Coronary artery (tissue), 2 donors: ENCODE measurements around the gene FYN.

Source experiments
- DNase-seq: peaks from one replicate; pipeline ENCODE4 v3.0.0-alpha.2; 2017; ENCODE audit warnings: low spot score
- H3K27ac ChIP-seq, 2 donors: fragments of 200-600 bp; sonication (generic); one replicate each; pipeline ENCODE4 v1.5.1; 2016 to 2019
- H3K4me3 ChIP-seq: fragments of 200-600 bp; sonication (generic); 2 replicates; pipeline ENCODE4 v1.5.1; 2016; ENCODE audit warnings: mild to moderate bottlenecking, moderate library complexity
- TF ChIP-seq, protein P1 (sequence below): fragments of 200-600 bp; sonication (generic); IDR thresholded peaks from one replicate; pipeline ENCODE4 v1.5.1; 2019; ENCODE audit warnings: antibody characterized with exemption

FYN gene

GRCh38 chr6:111805511-111806164 is 67.6 kb downstream of the FYN start:
- Histone ChIP-seq H3K27ac (peak overlapping the region in 1 of 2 donors; percentile 3), H3K4me3 (no peak overlapping the region)

DNA sequence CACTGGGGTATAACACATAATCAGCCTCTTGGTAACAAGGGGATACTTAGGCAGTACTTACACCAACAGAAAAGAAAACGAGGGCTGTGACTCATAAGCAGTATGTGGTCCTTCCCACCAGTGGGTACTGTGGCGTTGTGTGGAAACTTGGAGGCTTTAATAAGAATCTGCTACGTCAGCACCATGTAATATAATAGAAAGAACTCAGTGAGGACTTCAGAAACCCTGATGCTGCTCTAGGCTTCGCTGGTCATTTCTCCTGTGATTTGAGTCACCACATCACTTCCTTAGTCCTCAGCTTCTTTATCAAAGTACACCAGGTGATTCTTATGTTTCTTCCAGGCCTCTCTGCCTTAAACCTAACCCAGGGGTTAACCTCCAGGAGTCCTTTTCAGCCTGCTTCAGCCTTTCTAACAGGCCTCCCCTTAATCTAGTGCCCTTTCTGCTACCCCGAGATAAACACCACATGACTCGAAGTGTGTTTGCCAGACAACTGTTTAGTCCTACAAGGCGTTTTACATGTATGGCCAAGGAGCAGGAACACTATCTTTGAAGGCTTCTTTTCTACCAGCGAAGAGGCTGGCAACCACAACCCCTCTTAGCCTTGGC is 68.5 kb downstream of the FYN start:
- H3K4me3 ChIP-seq: no peak overlapping the region
- H3K27ac ChIP-seq: peak overlapping the region; percentile 30 to 31
- TF ChIP-seq, protein P1, sequence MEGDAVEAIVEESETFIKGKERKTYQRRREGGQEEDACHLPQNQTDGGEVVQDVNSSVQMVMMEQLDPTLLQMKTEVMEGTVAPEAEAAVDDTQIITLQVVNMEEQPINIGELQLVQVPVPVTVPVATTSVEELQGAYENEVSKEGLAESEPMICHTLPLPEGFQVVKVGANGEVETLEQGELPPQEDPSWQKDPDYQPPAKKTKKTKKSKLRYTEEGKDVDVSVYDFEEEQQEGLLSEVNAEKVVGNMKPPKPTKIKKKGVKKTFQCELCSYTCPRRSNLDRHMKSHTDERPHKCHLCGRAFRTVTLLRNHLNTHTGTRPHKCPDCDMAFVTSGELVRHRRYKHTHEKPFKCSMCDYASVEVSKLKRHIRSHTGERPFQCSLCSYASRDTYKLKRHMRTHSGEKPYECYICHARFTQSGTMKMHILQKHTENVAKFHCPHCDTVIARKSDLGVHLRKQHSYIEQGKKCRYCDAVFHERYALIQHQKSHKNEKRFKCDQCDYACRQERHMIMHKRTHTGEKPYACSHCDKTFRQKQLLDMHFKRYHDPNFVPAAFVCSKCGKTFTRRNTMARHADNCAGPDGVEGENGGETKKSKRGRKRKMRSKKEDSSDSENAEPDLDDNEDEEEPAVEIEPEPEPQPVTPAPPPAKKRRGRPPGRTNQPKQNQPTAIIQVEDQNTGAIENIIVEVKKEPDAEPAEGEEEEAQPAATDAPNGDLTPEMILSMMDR: no peak
- no peak for DNase-seq

More at GRCh38 chr6:111805511-111806164, 67.6 kb downstream of the FYN start:
- TF ChIP-seq, protein P1: no peak
- no peak for DNase-seq

GRCh38 chr6:111803804-111804203 is 69.4 kb downstream of the FYN start:
- no peak overlapping the region for H3K4me3 ChIP-seq
- no peak for DNase-seq
- H3K27ac ChIP-seq: peak overlapping the region in 1 of 2 donors; percentile 31
- TF ChIP-seq, protein P1: no peak

DNA sequence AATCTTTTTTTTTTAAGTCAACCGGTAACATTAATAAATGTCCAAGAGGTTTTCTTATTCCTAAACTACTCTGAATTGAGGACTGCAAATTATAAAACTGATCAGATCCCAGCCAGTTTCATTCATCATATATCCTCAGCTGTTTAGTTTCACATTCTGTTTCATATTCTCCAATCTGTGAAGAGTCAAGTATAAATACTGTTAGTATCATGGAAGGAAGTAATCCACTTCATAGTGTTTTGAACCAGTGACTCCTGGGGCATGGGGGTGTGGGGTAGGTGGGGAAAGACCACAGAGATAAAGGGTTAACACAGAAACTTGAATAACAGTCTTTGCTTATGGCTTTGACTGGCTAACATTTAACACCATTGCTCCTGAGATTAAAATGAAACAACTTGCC is 69.9 kb downstream of the FYN start:
- TF ChIP-seq, protein P1: no peak
- H3K4me3 ChIP-seq: no peak overlapping the region
- H3K27ac ChIP-seq: peak overlapping the region in 1 of 2 donors; percentile 31
- no peak for DNase-seq

- no peak overlapping the region for H3K27ac ChIP-seq
- TF ChIP-seq, protein P1: no peak
- no peak overlapping the region for H3K4me3 ChIP-seq
- no peak for DNase-seq
These were observed 70.4 kb downstream of the FYN start for GRCh38 chr6:111802720-111803330.

GRCh38 chr6:111802015-111802414 is 71.2 kb downstream of the FYN start:
- no peak overlapping the region for H3K4me3 ChIP-seq
- TF ChIP-seq, protein P1: no peak
- no peak overlapping the region for H3K27ac ChIP-seq
- no peak for DNase-seq

GRCh38 chr6:111800821-111801220 is 72.4 kb downstream of the FYN start:
- TF ChIP-seq, protein P1: no peak
- H3K4me3 ChIP-seq: no peak overlapping the region
- no peak overlapping the region for H3K27ac ChIP-seq
- no peak for DNase-seq
